ENCODE data around the gene CCDC27. TPM values are rescaled to one million over a fixed set of nuclear protein-coding genes. Genes with fewer than 3 reads are reported as not detected.

The CCDC27 gene
- total and polyA plus RNA-seq, 10 donors, result not detected

DNA sequence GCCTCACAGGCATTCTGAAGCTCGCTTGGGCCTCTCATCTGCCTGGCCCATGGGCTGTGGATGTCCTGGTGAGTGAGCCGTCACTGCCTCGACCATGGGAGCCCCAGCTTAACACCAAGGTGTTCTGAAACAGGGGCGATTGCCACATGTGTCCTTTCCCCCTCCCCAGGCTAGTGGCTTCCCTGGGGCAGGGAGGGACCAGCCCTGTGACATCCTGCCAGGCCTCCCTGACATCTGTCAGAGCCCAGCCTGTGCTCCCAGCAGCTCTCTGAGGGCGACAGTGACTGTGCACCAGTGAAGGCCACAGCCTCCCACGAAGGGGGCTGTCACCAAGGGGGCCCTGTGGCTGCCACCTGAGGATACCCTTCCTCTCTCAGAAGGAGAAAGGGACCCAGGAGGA lies 35.9 kb upstream of the CCDC27 start:
- DNase-seq, result no peak
- Histone ChIP-seq H3K4me3 (no peak overlapping the region), H3K27ac (no peak overlapping the region), H3K9me3 (no peaks in the 10 kb centered on the region), H3K27me3 (replicated peaks in 1 of 7) (peaks cover 0 to 73% (median 8%) of the 10 kb centered on the region in 7 donors), H3K4me1 (peaks cover 0 to 27% (median 13%) of the 10 kb centered on the region in 6 donors), H3K36me3 (no peaks in the 10 kb centered on the region)
- WGBS, 5 donors, result 70 to 93% (median 72%) methylated on average over 2 to 6 of the region's 6 CpGs
- intact Hi-C loops (cut with DNase I; ENCODE audit: low total_unique reads), result no loop called here
- TF ChIP-seq POLR2A (IDR thresholded peaks at IDR 0.05) (no peak), CTCF (IDR thresholded peaks at IDR 0.05 in 8 of 11, conservative IDR thresholded peaks at IDR 0.05 in 3 of 11) (no peak), POLR2AphosphoS5 (IDR thresholded peaks at IDR 0.05) (no peak)

DNA sequence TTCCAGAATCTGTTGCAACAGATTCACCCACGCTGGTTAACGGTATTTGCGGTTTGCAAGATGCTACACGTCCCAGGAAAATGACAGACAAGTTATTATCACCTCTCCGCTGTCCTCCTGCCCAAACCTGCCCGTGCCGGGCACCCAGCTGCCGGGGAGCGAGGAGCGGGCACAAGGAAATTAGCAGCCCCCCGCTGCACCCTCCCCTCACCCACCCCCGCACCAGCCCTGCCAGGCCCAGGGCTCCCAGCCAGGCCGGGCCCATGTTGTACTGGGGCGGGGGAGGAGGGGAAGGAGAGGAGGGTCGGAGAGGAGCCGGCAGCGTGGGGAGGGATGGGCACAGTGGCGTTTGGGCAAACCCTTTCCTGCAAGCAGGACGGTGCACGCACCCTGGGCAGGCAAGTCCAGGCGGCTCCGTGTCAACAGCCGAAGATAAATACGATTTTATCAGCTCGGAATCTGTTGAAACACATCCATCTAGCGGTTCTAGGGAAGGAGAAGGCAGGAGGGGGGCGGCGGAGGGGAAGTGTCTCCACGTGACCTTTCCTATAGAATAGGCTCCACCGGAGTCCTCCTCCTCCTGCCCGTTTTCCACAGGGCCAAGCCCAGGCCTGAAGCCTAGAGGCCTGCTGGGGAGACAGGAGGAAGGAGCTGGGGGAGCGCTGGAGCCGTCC lies 35.1 kb upstream of the CCDC27 start:
- Histone ChIP-seq H3K9me3 (no peaks in the 10 kb centered on the region), H3K4me1 (peaks cover 0 to 27% (median 13%) of the 10 kb centered on the region in 6 donors), H3K36me3 (no peaks in the 10 kb centered on the region), H3K27me3 (replicated peaks in 1 of 7) (peaks cover 0 to 64% (median 8%) of the 10 kb centered on the region in 7 donors), H3K27ac (no peak overlapping the region), H3K4me3 (no peak overlapping the region)
- intact Hi-C loops (cut with DNase I; ENCODE audit: low total_unique reads), result no loop called here
- TF ChIP-seq POLR2AphosphoS5 (IDR thresholded peaks at IDR 0.05) (no peak), CTCF (IDR thresholded peaks at IDR 0.05 in 8 of 11, conservative IDR thresholded peaks at IDR 0.05 in 3 of 11) (no peak), POLR2A (IDR thresholded peaks at IDR 0.05) (no peak)
- no peak for DNase-seq
- 47 to 61% (median 52%) methylated on average over 32 to 33 of the region's 33 CpGs for WGBS, 5 donors

GRCh38 chr1:3717715-3718601 lies 34.3 kb upstream of the CCDC27 start:
- intact Hi-C loops (cut with DNase I; ENCODE audit: low total_unique reads), result no loop called here
- 25 to 67% (median 41%) methylated on average over 1 to 40 of the region's 40 CpGs for WGBS, 5 donors
- Histone ChIP-seq H3K4me3 (no peak overlapping the region), H3K4me1 (peaks cover 0 to 27% (median 13%) of the 10 kb centered on the region in 6 donors), H3K27me3 (replicated peaks in 1 of 7) (peaks cover 0 to 56% (median 8%) of the 10 kb centered on the region in 7 donors), H3K36me3 (no peaks in the 10 kb centered on the region), H3K27ac (no peak overlapping the region), H3K9me3 (no peaks in the 10 kb centered on the region)
- TF ChIP-seq POLR2A (IDR thresholded peaks at IDR 0.05), result no peak
- TF ChIP-seq POLR2AphosphoS5 (IDR thresholded peaks at IDR 0.05), result no peak
- no peak for TF ChIP-seq CTCF (IDR thresholded peaks at IDR 0.05 in 8 of 11, conservative IDR thresholded peaks at IDR 0.05 in 3 of 11)
- no peak for DNase-seq

DNA sequence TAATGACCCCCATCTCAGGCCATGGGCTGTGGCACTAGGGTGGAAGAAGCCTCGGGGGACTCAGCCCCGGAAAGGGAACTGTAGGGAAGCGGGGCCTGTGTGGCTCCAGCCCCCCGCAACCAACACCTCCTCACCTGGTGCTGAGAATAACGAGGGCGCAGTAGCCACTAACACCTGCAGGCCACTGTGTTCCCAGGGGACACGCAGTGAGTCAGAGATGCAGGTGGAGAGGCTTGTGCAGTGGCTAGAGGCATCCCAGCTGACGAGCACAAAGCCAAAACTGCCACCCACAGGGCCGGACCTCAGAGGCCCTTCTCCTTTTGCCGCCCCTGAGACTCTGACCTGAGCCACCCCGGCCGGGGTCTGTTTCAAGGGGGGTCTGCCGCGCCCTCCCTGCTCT lies 33.5 kb upstream of the CCDC27 start:
- WGBS, 5 donors, result 75 to 85% (median 77%) methylated on average over 7 to 14 of the region's 14 CpGs
- Histone ChIP-seq H3K4me3 (no peak overlapping the region), H3K27ac (no peak overlapping the region), H3K36me3 (no peaks in the 10 kb centered on the region), H3K4me1 (peaks cover 0 to 27% (median 13%) of the 10 kb centered on the region in 6 donors), H3K9me3 (no peaks in the 10 kb centered on the region), H3K27me3 (replicated peaks in 1 of 7) (peaks cover 0 to 53% (median 8%) of the 10 kb centered on the region in 7 donors)
- intact Hi-C loops (cut with DNase I; ENCODE audit: low total_unique reads), result no loop called here
- no peak for DNase-seq
- TF ChIP-seq POLR2A (IDR thresholded peaks at IDR 0.05) (no peak), POLR2AphosphoS5 (IDR thresholded peaks at IDR 0.05) (no peak), CTCF (IDR thresholded peaks at IDR 0.05 in 8 of 11, conservative IDR thresholded peaks at IDR 0.05 in 3 of 11) (no peak)

Data from spleen (tissue), 11 donors.